Measurements from ENCODE around the gene ALDH7A1.
"Not testable (repeated sequence)": the region's sequence is repeated elsewhere in the genome, so short reads cannot be mapped to it uniquely, and the experiment has no call there.

Gene ALDH7A1

GRCh38 chr5:126628102-126628501 is 33.1 kb upstream of the ALDH7A1 start:
- DNase-seq (ENCODE audit: extremely low read depth, low read depth) = no peak
- TF ChIP-seq CTCF (IDR thresholded peaks at IDR 0.05; ENCODE audit: low read depth, low read length) = no peak

GRCh38 chr5:126624534-126624933 is 29.5 kb upstream of the ALDH7A1 start:
- peak; percentile 22 for DNase-seq (ENCODE audit: extremely low read depth, low read depth)
- no peak for TF ChIP-seq CTCF (IDR thresholded peaks at IDR 0.05; ENCODE audit: low read depth, low read length)

GRCh38 chr5:126619781-126620180 is 24.8 kb upstream of the ALDH7A1 start:
- DNase-seq (ENCODE audit: extremely low read depth, low read depth) = no peak
- TF ChIP-seq CTCF (IDR thresholded peaks at IDR 0.05; ENCODE audit: low read depth, low read length) = no peak

- DNase-seq (ENCODE audit: extremely low read depth, low read depth) = not testable (repeated sequence)
Observed at GRCh38 chr5:126617603-126618002, 22.6 kb upstream of the ALDH7A1 start.

- DNase-seq (ENCODE audit: extremely low read depth, low read depth) = no peak
- TF ChIP-seq CTCF (IDR thresholded peaks at IDR 0.05; ENCODE audit: low read depth, low read length) = no peak
Observed at GRCh38 chr5:126615286-126615685, 20.3 kb upstream of the ALDH7A1 start.

GRCh38 chr5:126613941-126614592 is 19.0 kb upstream of the ALDH7A1 start:
- no peak for DNase-seq (ENCODE audit: extremely low read depth, low read depth)
- no peak for TF ChIP-seq CTCF (IDR thresholded peaks at IDR 0.05; ENCODE audit: low read depth, low read length)

GRCh38 chr5:126610616-126611015 is 15.6 kb upstream of the ALDH7A1 start:
- no peak for DNase-seq (ENCODE audit: extremely low read depth, low read depth)
- no peak for TF ChIP-seq CTCF (IDR thresholded peaks at IDR 0.05; ENCODE audit: low read depth, low read length)

GRCh38 chr5:126610160-126610559 is 15.1 kb upstream of the ALDH7A1 start:
- no peak for TF ChIP-seq CTCF (IDR thresholded peaks at IDR 0.05; ENCODE audit: low read depth, low read length)
- DNase-seq (ENCODE audit: extremely low read depth, low read depth) = no peak

Measured in AG09319 (cell line).